IPS DF 19.7 (cell line): ENCODE measurements around the gene ADI1.
"Not testable (repeated sequence)": the region's sequence is repeated elsewhere in the genome, so short reads cannot be mapped to it uniquely, and the experiment has no call there.

ENCODE experiments used
- DNase-seq: peaks from one replicate; pipeline ENCODE4 v3.0.0-alpha.2; 2013; ENCODE audit warnings: low read depth, low spot score

ADI1 gene

DNA sequence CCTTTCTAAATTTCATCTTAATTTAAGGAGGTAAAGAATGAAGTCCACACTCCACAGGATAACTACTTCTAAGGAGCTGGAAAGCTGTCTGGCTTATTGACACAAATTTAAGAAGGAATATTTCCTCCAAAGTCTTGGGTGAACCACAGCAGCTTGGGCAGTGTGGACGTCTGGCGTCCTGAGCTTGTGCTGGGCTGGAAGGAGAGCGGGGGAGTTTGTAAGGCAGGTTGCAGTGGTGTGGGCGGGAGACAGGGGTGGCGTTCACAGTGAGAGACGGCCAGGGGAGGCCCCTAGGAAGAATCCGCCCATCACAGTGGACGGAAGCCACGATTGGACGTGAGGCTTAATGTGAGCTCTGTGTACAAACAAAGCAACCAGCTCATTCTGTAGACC lies 25.7 kb downstream of the ADI1 start:
- DNase-seq, result no peak

DNA sequence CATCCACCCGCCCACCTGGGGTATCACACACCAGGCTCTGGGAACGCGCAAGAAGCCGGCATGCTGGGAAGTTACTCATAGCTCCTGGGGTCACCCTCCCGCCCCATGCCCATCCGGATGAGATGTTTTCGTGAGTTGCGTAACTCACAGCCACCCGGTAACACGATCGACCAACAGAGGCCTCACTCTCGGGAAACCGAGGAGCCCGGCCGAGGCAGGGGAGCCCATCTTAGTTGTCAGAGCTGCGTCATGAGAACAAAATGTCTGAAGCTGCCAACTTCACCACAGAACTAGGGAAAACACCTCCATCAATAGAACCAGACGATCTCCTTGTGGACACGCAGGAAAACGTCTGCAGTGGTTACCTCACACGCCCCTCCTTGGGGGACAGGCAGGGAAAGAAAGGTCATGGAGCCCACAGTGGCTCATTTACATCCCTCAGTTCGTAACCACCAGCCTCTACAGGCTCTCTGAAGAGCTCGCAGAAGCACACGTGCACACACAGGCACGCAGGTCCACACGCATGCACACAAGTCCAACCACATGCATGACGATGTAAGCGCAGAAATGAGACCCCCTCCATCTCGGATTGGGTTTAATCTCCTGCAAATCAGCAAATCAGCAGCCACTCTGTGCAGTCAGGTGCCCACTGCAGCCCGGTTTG lies 26.2 kb downstream of the ADI1 start:
- DNase-seq, result no peak

DNA sequence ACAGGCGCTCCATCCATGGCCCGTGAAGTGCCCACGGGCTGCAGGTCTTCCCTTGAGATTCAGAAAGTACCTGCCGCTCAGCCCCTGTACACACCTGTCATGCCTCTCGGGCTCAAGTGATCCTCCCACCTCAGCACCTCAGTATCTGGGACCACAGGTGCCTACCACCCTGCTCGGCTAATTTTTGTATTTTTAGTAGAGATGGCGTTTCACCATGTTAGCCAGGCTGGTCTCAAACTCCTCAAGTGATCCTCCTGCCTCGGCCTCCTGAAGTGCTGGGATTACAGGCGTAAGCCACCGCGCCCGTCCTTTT lies 26.9 kb downstream of the ADI1 start:
- DNase-seq, result not testable (repeated sequence)

DNA sequence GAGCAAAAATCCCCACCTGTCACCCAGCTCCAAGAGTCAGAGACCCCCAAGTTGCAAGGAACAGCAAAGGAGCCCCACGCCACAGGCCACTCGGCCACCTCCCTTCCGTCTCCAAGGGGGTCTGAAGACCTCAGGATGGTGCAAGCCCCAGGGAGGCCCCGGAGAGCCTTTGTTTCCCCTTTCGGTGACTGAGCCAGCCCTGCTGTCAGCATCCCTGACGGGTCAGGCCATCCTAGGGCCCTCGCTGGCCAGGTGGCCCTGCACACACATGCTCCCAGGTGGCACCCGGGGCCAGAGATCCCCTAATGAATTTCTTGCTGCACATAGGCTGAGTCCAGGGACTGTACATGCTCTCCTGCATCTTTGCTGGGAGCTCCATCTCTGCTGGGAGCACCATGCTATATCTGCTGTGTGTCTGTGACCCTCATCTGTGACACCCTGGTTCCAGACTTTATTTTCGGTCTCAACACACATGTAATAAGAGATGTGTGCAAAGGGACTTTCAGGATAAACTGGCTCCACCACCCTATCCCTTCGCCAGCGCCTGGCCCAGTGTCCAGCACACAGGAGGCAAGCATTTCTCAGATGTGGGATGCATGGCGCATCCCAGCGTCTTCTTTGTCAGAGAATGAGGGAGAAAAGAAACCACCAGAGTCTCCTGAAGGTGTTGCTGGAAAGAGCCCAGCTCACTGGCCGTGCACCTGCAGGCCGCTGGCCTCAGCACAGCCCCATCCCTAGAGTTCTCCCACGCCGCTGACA lies 27.4 kb downstream of the ADI1 start:
- DNase-seq, result no peak

DNA sequence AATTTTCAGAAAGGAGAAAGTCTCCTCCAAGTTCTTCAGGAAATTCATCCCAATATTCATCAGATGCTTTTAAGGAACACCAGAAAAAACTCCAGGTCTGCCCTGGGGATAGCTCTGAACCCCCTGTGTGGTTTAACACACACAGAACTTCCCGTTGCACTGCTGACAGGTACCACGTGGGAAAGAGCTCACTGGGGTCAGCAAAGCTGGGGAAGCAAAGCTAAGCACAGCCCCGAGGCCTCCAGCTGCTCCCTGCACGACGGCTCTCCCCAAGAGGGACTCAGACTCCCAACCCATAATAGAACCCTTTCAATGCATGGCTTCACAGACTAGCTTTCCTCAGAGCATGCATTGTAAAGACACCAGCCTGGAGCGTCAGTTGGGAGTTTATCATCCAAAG lies 28.0 kb downstream of the ADI1 start:
- no peak for DNase-seq

DNA sequence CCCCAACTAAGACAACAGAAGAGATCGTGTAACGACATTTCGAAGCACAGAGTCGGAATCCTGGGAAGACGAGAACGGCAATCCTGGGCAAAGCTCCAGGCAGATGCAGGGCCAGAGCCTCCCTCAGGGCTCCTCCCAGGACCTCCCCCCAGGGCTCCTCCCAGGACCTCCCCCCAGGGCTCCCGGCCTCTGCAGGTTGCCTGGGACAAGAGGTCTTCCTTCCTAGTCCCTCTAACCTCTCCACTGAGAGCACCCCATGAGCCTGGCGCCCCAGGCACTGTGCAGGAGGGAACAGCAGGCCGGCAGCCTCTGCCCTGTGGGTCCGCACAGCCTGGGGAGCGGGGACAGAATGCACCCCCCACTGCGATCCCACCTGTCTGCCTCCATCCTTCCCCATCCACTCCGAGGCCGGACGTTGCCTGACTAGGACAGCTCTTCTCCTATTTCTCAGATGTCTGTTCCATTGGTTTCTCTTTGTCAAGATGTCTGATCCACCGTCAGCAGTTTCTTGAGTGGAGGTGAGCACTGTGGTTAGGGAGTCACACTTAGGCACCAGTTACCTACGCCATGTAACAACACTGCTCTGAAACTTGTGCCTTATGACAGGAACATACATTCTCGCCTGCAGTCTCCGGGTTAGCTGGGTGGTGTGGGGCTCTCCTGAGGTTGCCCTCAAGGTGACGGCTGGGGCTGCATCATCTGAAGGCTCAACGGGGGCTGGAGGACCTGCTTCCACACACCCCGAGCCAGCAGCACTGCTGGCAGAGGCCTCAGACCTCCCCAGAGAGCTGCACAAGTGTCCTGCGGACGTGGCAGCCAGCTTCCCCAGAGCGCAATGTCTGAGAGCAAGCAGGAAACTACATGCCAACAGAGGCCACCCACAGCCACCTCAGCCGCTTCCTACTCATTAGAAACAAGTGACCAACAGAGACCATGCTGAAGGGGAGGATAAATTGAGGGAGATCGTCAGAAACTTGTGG lies 28.9 kb downstream of the ADI1 start:
- DNase-seq, result no peak

DNA sequence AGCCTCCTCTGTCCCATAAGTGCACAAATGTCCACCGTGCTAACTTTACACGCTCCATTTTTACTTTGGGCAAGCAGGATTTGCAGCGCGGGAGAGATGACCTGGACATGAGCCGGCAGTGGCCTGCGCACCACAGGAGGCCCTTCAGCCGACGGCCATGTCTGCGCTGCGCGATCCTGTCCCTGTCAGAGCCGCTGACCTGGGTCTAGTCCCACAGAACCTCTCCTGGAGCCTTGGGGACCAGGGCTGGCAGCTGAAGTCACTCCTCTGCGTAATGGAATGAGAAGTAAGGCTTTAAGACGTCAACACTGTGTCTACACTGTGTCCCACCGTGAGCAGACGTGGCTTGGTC lies 29.6 kb downstream of the ADI1 start:
- no peak for DNase-seq

DNA sequence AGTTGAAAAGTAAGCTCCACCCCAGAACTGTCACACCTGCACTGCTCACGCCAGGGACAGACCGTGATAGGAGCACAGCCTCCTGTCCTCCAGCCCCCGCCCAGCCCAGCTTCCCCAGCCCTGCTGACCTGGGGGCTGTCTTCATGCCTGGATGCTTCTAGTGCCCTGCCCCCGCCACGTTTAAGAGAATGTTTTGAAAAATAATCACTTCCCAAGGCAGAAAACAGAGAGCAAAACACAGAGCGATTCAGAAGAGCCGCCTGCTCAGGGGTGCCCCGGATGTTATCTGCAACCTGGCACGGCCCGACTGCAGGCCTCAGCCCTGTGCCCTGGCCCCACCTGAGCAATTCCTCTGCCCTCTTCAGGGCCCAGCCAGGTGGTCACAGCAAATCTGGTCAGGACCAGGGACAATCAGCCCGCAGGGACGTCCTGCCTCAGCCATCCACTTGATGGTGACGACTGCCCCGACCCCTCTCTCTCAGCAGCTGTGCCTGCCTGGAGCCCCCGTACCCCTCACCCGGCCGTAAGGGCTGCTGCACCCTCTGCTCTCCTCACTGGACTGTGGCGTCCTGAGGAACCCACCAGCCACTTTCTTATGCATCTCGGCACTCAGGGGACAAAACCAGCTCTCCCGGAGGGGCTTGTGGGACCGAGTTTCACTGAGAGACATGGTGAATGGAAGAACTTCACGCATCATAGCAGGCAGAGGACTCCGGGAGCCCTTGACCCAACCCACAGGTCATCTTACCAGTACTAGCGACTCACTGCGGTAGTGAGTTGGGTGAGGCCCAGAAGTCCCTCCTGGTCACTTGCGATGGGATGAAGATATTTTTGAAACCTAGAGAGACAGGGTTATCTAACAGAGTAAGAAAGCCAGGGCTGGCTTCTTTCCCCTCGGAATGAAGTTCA lies 30.2 kb downstream of the ADI1 start:
- no peak for DNase-seq

DNA sequence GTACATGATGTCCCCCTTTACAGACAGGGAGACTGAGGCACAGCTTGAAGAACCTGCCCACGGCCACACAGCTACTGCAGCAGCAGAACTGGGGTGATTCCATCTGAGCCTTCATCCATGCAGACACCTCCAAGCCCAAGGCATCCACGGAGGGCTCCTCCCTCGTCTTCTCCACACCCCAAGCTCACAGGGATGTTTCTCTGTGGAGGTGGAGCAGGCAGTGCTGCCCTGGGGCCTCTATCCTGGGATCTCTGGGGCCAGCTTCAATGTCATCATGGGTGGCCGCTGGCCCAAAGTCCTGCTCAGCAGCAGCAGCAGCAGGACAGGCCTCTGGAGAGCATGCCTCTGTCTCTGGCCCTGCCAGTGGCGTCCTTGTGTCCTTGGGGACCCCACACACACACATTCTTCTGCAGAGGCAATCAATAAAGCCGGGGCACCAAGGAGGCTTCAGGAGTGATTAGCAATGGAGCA lies 31.2 kb downstream of the ADI1 start:
- DNase-seq, result no peak

DNA sequence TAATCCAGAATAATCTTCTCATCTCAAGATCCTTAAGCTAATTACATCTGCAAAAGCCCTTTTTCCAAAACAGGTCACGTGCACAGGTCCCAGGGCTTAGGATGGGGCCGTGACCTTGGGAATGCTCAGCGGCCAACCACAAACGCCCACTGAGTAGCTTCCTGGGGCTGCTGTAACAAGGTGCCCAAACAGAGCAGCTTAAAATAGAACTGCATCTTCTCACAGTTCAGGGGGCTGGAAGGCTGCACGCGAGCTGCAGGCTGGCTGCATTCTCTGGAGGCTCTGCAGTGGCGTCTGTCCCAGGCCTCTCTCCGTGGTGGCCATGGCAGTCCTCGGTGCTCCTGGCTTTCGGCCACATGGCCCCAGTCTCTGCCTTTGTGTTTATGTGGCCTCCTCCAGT lies 31.9 kb downstream of the ADI1 start:
- no peak for DNase-seq

DNA sequence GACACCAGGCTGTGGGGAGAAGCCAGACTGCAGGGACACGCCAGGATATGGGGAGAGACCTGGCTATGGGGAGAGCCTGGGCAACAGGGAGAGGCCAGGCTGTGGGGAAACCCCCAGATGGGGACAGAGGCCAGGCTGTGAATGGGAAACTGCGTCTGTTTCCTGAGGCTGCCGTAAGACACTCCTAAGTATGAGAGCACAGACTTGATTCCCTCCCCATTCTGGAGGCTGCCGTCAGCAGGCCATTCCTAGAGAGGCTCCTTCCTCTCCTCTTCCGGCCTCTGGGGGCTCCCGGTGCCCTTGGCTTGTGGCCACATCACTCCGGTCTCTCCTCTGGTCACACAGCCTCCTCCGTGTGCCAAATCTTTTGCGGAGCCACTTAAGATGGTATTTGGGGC lies 32.3 kb downstream of the ADI1 start:
- DNase-seq, result no peak

DNA sequence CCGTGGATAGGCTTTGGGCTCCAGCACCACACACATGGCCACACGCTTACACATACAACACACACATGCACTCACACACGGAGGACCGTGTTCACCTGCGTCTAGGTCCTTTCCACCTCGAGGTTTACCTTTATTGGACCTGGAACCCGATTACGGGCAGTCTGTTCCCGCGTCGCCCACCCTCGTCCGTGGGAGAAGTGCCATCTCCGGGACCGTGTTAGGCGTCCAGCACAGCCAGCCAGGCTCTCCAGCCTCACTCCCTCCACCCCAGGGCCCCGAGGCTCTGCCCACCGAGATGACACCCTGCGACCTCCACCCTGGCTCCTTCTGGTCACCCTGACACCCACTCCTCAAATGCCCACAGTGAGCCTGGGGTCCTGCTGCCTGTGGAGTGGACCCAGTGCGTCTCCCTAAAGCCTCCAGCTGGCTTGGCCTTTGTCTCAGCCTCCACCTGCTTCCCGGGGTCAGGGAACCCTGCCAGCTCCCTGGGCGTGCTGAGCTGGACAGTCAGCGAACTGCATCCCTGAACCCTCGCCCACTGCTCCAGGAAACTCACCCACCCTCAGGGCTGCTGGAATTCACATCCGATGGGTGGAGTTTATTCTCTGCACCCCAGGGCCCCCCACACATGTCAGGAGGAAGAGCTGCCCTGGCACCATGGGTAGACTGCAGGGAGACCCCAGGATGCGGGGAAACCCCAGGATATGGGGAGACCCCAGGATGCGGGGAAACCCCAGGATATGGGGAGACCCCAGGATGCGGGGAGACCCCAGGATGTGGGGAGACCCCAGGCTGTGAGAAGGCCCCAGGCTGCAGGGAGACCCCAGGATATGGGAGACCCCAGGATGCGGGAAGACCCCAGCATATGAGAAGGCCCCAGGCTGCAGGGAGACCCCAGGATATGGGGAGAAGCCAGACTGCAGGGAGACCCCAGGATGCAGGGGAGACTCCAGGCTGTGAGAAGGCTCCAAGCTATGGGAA lies 33.0 kb downstream of the ADI1 start:
- DNase-seq, result no peak

DNA sequence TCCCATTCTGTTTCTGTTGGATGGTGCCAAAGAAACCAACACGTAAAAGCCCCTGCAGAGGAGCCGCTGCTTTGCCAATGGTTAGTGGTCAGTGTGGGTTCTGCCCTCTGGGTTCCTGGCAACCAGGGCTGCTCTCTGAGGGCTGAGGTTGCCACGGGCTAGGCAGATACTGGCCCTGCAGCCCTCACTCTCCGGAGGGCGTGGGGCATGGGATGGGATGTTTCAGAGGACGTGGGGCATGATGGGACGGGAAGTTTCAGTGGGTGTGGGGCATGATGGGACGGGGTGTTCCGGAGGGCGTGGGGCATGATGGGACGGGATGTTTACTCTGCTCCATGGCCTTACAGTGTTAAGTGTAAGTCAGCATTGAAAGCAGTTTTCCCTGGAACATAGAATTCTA lies 34.2 kb downstream of the ADI1 start:
- no peak for DNase-seq

DNA sequence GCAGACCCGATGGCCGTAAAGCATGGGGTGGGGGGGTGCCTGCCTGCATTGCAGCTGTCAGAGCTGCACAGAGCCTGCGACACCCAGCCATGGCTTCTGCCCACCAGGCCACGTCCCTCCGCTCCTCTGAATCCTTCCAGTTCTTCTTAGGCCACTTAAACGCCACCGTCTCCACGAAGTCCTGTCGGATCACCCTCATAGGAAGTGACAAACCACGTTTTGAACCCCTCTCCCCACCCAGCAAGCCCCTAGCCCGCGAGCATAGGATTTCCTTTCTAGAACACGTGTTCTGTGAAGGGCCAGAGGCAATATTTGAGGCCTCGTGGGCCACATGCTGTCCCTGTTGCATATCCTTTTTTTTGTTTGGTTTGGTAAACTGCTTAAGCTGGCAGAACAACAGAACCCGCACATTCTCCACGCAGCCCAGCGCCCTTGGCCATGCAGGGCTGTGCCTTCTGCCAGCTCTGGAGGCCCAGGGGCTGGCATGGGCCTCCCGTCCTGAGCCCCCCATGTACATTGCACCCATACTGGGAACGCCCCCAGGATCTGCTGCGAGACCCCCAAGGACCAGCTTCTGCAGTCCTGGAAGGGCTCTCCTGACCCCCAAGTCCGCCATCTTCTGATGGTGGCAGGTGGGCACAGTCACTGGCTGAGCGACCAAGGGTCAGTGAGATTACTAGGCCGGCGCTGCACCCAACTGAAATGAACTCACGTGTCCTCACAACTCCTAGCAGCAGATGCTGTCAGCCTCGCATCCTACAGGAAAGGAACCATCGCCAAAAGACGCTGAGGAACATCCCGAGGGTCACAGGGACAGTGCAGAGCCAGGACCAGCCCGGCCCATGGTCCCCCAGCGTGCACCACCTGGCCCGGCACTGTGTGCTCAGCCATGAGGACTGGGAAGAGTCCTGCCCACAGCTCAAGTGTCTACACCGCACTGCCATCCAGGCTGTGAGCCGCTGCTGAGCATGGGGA lies 35.1 kb downstream of the ADI1 start:
- DNase-seq, result no peak

DNA sequence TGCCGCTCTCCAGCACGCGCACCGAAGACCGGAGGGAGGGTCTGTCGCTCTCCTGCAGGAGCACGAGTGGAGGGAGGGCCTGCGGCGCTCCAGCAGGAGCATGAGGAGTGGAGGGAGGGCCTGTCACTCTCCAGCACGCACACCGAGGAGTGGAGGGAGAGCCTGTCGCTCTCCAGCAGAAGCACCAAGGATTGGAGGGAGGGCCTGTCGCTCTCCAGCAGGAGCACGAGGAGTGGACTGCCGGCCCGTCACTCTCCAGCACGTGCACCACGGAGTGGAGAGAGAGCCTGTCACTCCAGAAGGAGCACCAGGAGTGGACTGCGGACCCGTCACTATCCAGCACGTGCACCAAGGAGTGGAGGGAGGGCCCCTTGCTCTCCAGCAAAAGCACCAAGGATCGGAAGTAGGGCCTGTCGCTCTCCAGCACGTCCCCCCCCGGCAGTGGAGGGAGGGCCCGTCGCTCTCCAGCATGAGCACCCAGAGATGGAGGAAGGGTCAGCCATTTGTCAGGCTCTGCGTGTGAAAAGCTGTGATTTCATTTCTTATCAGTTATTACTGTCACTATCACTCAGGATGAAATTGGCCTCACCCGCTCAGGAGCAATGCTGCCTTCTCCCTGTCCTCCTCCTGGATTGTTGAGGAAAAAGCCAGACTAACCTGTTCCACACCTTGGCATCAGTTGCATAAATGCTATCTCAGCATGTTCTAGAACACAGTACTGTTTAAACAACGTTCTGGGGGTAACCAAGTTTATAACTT lies 35.9 kb downstream of the ADI1 start:
- DNase-seq, result peak; percentile 97

DNA sequence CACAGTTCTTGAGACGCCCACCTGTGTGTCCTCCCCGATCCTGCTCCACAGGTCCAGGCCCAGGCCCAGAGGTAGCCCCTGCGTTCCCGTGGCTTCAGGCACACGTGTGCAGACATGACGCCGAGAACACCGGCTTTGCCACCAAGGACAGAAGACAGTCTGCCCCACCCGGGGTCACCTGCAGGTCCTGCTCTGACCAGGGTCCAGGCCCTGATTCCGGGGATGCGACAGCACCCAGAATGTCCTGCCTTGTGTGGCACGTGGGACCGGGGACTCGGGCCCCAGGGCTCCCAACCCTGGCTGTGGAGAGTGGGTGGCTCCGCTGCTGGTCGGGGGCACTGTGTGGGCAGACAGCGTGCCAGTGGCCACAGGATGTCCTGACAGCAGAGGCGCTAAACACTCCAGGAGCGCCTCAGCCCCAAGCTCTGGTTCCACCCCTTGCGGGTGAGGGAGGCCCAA lies 36.9 kb downstream of the ADI1 start:
- no peak for DNase-seq

DNA sequence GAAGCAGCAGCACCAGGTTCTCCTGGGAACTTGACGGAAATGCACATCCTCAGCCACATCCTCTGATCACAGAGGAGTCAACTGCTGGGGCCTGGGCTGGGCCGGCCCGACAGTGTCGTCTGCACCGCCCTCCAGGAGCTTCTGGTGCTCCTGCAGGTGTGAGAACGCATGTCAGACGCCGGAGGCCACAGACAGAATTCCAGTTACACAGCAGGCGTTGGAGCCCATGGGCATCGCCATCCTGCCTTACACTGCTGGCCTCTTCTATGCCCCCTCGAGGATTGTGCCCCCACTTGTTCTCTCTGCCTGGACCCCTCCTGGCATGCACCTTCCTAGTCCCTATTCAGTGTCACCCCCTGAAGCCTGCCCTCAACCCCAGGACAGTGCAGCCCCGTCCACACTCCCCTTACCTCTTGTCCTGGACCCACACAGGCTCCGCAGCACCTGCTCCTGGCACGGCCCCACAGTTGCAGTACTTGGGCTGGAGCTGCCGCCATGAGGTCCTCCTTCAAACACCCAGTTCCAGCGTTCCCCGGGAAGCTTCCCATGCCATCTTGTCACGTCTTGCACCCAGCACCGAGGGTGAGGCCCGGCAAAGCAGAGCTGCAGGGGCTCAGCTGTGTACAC lies 37.5 kb downstream of the ADI1 start:
- DNase-seq, result no peak

DNA sequence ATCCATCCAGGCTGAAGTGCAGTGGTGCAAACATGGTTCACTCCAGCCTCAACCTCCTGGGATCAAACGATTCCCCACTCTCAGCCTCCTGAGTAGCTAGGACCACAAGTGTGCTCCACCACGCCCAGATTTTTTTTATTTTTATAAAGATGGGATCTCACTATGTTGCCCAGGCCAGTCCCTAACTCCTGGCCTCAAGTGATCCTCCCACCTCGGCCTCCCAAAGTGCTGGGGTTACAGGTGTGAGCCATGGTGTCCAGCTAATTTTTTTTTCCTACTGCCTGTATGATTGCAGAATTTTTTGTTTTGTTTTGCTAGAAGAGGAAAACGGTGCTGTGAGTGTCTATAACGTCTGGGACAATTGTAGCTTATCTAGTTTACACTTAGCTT lies 38.3 kb downstream of the ADI1 start:
- DNase-seq, result no peak
